CD8-positive, alpha-beta memory T cell (primary cell): ENCODE data around the gene CFAP90. TPM values are rescaled to one million over a fixed set of nuclear protein-coding genes. Genes with fewer than 3 reads are reported as not detected.

Experiments
- CTCF ChIA-PET: fragments of 350-600 bp; sonication (Branson Sonifier 250); formaldehyde crosslinking; loops from one replicate; lab custom pipeline; 2021; ENCODE audit warnings: antibody characterized with exemption; lab: Charles Lee
- POLR2A ChIA-PET: fragments of 350-600 bp; sonication (Branson Sonifier 250); formaldehyde crosslinking; loops from one replicate; lab custom pipeline; 2021; ENCODE audit warnings: antibody characterized with exemption; lab: Charles Lee
- DNase-seq, 5 donors: peaks; one replicate each; pipeline versions ENCODE4 v3.0.0 to v3.0.0-alpha.2; 2020 to 2022; ENCODE audit warnings: mixed read lengths in 1 of 5
- H3K27ac ChIP-seq: one replicate; pipeline ENCODE4 v1.7.0; 2013; ENCODE audit warnings: low read depth, mild to moderate bottlenecking, low read length, moderate library complexity
- H3K27me3 ChIP-seq: 2 replicates; pipeline ENCODE4 v1.7.0; 2013; ENCODE audit warnings: low read length, mild to moderate bottlenecking; ENCODE audit not compliant: insufficient read depth, poor library complexity, severe bottlenecking
- H3K36me3 ChIP-seq: 2 replicates; pipeline ENCODE4 v1.7.0; 2013; ENCODE audit warnings: mild to moderate bottlenecking, low read length, moderate library complexity; ENCODE audit not compliant: insufficient read depth
- H3K4me1 ChIP-seq: 2 replicates; pipeline ENCODE4 v1.7.0; 2013; ENCODE audit warnings: mild to moderate bottlenecking, low read length, moderate library complexity; ENCODE audit not compliant: insufficient read depth
- H3K4me3 ChIP-seq: 2 replicates; pipeline ENCODE4 v1.7.0; 2013; ENCODE audit warnings: mild to moderate bottlenecking, low read length
- H3K9me3 ChIP-seq: 2 replicates; pipeline ENCODE4 v1.7.0; 2013; ENCODE audit warnings: mild to moderate bottlenecking, low read length
- H3K27ac Mint-ChIP-seq, 8 donors: one replicate each; pipeline ENCODE4 v1.8.0; 2020 to 2021; ENCODE audit warnings: mixed read lengths in 8 of 8, mild to moderate bottlenecking in 6 of 8, inconsistent platforms in 3 of 8, moderate library complexity in 3 of 8
- H3K27me3 Mint-ChIP-seq, 2 donors: one replicate each; pipeline ENCODE4 v1.8.0; 2020 to 2021; ENCODE audit warnings: mixed read lengths in 2 of 2, mild to moderate bottlenecking in 1 of 2, moderate library complexity in 1 of 2
- H3K36me3 Mint-ChIP-seq, 3 donors: one replicate each; pipeline ENCODE4 v1.8.0; 2020 to 2021; ENCODE audit warnings: mixed read lengths in 3 of 3, inconsistent platforms in 1 of 3, mild to moderate bottlenecking in 1 of 3
- H3K4me1 Mint-ChIP-seq, 3 donors: one replicate each; pipeline ENCODE4 v1.8.0; 2020 to 2021; ENCODE audit warnings: mixed read lengths in 3 of 3, inconsistent platforms in 1 of 3, mild to moderate bottlenecking in 1 of 3
- H3K4me3 Mint-ChIP-seq, 7 donors: one replicate each; pipeline ENCODE4 v1.8.0; 2020 to 2021; ENCODE audit warnings: mixed read lengths in 7 of 7, mild to moderate bottlenecking in 6 of 7, moderate library complexity in 4 of 7, inconsistent platforms in 2 of 7
- H3K9me3 Mint-ChIP-seq, 5 donors: one replicate each; pipeline ENCODE4 v1.8.0; 2020 to 2022; ENCODE audit warnings: mixed read lengths in 5 of 5, mild to moderate bottlenecking in 3 of 5, moderate library complexity in 2 of 5, inconsistent platforms in 1 of 5
- polyA plus RNA-seq: library from polyadenylated mRNA; unstranded; fragments of 300-500 nt; fragmentation: Illumina TruSeq; gene quantifications from one replicate; pipeline ENCODE4 v1.2.3, GENCODE V29; 2021
- total RNA-seq, 2 experiments: library from RNA; stranded (reverse); gene quantifications; one replicate each; pipeline ENCODE4 v1.2.3, GENCODE V29; 2021

Gene CFAP90
- total and polyA plus RNA-seq, 3 experiments from 2014 or later = not detected

DNA sequence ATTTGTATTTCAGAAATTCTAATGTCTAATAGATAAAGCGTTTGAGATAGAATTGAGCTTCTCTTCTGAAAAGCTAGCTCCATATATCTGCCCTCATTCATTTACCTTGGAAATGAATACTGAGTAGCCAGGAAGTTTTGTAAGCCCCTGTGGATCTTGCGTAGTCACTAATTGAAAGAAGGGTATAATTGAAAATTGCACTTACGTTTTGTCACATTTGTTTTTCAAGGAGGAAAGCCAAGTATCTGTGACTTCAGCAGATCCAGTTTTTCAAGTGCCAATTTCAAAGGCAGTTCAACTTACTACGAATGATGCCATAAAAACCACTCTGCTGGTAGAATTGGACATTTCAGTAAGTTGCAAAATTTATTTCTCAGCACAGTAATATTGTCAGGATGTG is 32.0 kb upstream of the CFAP90 start:
- POLR2A ChIA-PET = no interaction called here
- peaks cover 0 to 87% (median 30%) of the 10 kb centered on the region in 3 donors for H3K36me3 Mint-ChIP-seq
- no peak overlapping the region for H3K4me3 Mint-ChIP-seq
- H3K27me3 Mint-ChIP-seq = no peaks in the 10 kb centered on the region
- Histone ChIP-seq H3K4me1 (no peaks in the 10 kb centered on the region), H3K36me3 (peaks cover 57% of the 10 kb centered on the region), H3K27me3 (no peaks in the 10 kb centered on the region), H3K4me3 (no peak overlapping the region), H3K9me3 (no peaks in the 10 kb centered on the region), H3K27ac (no peak overlapping the region)
- DNase-seq = no peak
- H3K27ac Mint-ChIP-seq = peak overlapping the region in 2 of 8 donors; percentile 24 to 68
- no peaks in the 10 kb centered on the region for H3K9me3 Mint-ChIP-seq
- CTCF ChIA-PET = interaction anchor here (0.7 kb wide), 1 partner anchor 11 kb away, joined by 3 read pairs; no protein-coding TSS in a partner anchor
- H3K4me1 Mint-ChIP-seq = peaks cover 30 to 43% (median 40%) of the 10 kb centered on the region in 3 donors

- Mint-ChIP-seq H3K9me3 (no peaks in the 10 kb centered on the region), H3K27ac (peak overlapping the region in 6 of 8 donors; percentile 23 to 74 (median 56)), H3K4me1 (peaks cover 31 to 49% (median 42%) of the 10 kb centered on the region in 3 donors), H3K27me3 (no peaks in the 10 kb centered on the region), H3K4me3 (peak overlapping the region in 1 of 7 donors; percentile 30), H3K36me3 (peaks cover 0 to 89% (median 33%) of the 10 kb centered on the region in 3 donors)
- H3K9me3 ChIP-seq = no peaks in the 10 kb centered on the region
- DNase-seq = no peak
- ChIA-PET POLR2A (interaction anchor here (0.6 kb wide), 1 partner anchor 9 kb away, joined by 3 read pairs; no protein-coding TSS in a partner anchor), CTCF (no interaction called here)
- no peaks in the 10 kb centered on the region for H3K27me3 ChIP-seq
- H3K27ac ChIP-seq = no peak overlapping the region
- no peaks in the 10 kb centered on the region for H3K4me1 ChIP-seq
- peaks cover 59% of the 10 kb centered on the region for H3K36me3 ChIP-seq
- no peak overlapping the region for H3K4me3 ChIP-seq
Observed at GRCh38 chr5:7881816-7882215, 30.9 kb upstream of the CFAP90 start.

DNA sequence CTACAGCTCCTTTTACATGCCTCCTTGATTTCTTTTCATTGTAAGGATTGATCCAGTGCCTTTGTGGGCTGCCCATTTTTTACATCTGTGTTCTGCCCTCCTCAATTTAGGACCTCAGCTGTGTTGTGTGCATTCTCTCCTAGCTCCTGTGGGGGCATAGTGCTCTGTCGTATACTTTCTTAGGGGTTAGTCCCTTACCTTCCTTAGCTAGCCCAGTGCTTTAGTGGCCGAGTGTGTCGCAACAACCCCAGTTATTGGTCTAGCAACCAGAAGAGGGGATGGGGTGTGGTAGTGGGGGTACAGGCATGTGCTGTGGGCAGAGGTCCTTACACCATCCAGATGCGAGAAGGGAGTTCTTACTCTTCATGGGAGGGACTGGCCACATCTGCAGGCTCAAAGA is 30.2 kb upstream of the CFAP90 start:
- no peak overlapping the region for H3K4me3 Mint-ChIP-seq
- Histone ChIP-seq H3K4me3 (no peak overlapping the region), H3K4me1 (no peaks in the 10 kb centered on the region), H3K27ac (no peak overlapping the region), H3K36me3 (peaks cover 65% of the 10 kb centered on the region), H3K27me3 (no peaks in the 10 kb centered on the region), H3K9me3 (no peaks in the 10 kb centered on the region)
- H3K27me3 Mint-ChIP-seq = no peaks in the 10 kb centered on the region
- DNase-seq = no peak
- H3K9me3 Mint-ChIP-seq = no peaks in the 10 kb centered on the region
- ChIA-PET POLR2A (interaction anchor here (0.8 kb wide), 1 partner anchor 12 kb away, joined by 3 read pairs; no protein-coding TSS in a partner anchor), CTCF (no interaction called here)
- H3K27ac Mint-ChIP-seq = peak overlapping the region in 6 of 8 donors; percentile 3 to 75 (median 50)
- peaks cover 36 to 56% (median 49%) of the 10 kb centered on the region in 3 donors for H3K4me1 Mint-ChIP-seq
- H3K36me3 Mint-ChIP-seq = peaks cover 4 to 89% (median 40%) of the 10 kb centered on the region in 3 donors

- H3K27me3 Mint-ChIP-seq = no peaks in the 10 kb centered on the region
- CTCF ChIA-PET = interaction anchor here (1.2 to 1.9 kb wide), 2 partner anchors 8 to 9 kb away, joined by 3 to 6 read pairs; no protein-coding TSS in a partner anchor
- no peaks in the 10 kb centered on the region for H3K9me3 Mint-ChIP-seq
- POLR2A ChIA-PET = interaction anchor here (0.8 kb wide), 1 partner anchor 10 kb away, joined by 3 read pairs; the partner anchor contains the start of genes FASTKD3 and MTRR
- Histone ChIP-seq H3K27ac (no peak overlapping the region), H3K36me3 (peaks cover 62% of the 10 kb centered on the region), H3K4me1 (peaks cover 9% of the 10 kb centered on the region), H3K27me3 (no peaks in the 10 kb centered on the region), H3K9me3 (no peaks in the 10 kb centered on the region), H3K4me3 (no peak overlapping the region)
- H3K4me1 Mint-ChIP-seq = peaks cover 53 to 83% (median 76%) of the 10 kb centered on the region in 3 donors
- peak overlapping the region in 4 of 8 donors; percentile 27 to 75 (median 44) for H3K27ac Mint-ChIP-seq
- H3K36me3 Mint-ChIP-seq = peaks cover 8 to 87% (median 42%) of the 10 kb centered on the region in 3 donors
- no peak overlapping the region for H3K4me3 Mint-ChIP-seq
- DNase-seq = no peak
Observed at GRCh38 chr5:7878381-7878873, 27.5 kb upstream of the CFAP90 start.

DNA sequence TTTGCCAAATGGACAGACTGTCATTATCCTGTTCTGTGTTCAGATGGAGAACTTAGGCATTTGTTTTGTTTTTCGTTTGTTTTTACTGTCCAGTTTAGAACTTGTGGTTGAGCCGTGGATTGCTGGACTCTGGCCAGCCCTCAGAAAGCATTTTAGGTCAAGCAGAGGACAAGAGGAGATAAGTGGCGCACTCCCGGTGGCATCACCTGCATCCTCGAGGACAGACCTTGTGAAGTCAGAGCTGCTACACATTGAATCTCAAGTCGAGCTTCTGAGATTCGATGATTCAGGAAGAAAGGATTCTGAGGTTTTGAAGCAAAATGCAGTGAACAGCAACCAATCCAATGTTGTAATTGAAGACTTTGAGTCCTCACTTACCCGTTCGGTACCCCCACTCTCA is 26.9 kb upstream of the CFAP90 start:
- Mint-ChIP-seq H3K4me1 (peaks cover 58 to 89% (median 82%) of the 10 kb centered on the region in 3 donors), H3K9me3 (no peaks in the 10 kb centered on the region), H3K36me3 (peaks cover 8 to 82% (median 41%) of the 10 kb centered on the region in 3 donors), H3K27me3 (no peaks in the 10 kb centered on the region), H3K27ac (peak overlapping the region in 6 of 8 donors; percentile 21 to 78 (median 58)), H3K4me3 (no peak overlapping the region)
- Histone ChIP-seq H3K4me3 (no peak overlapping the region), H3K9me3 (no peaks in the 10 kb centered on the region), H3K36me3 (peaks cover 56% of the 10 kb centered on the region), H3K27ac (no peak overlapping the region), H3K4me1 (peaks cover 15% of the 10 kb centered on the region), H3K27me3 (no peaks in the 10 kb centered on the region)
- DNase-seq = no peak
- ChIA-PET CTCF (interaction anchor here (1.2 kb wide), 1 partner anchor 9 kb away, joined by 3 read pairs; no protein-coding TSS in a partner anchor), POLR2A (no interaction called here)

DNA sequence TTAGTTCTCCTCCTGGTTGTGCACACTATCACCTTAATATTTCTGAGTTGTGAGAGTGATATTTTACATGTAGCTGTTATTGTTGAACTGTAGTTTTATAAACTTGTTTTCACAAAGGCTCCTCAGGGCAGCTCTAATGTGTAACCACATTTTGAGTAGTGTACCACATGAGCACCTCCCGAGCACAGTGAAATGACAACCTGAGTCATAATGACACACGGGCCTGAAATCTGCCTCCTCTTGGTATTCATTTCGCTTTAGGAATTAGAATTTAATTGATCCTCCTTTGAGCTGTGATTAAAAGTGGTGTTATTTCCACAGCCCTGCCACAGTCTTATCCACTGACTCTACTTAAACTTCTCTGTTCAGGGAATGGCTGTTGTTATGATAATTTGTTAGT is 25.9 kb upstream of the CFAP90 start:
- POLR2A ChIA-PET = interaction anchor here (0.6 kb wide), 1 partner anchor 20 kb away, joined by 3 read pairs; no protein-coding TSS in a partner anchor
- H3K4me1 ChIP-seq = peaks cover 25% of the 10 kb centered on the region
- H3K4me3 ChIP-seq = no peak overlapping the region
- H3K27me3 ChIP-seq = no peaks in the 10 kb centered on the region
- no peak overlapping the region for H3K27ac ChIP-seq
- no peaks in the 10 kb centered on the region for H3K9me3 ChIP-seq
- DNase-seq = no peak
- peaks cover 66 to 95% (median 88%) of the 10 kb centered on the region in 3 donors for H3K4me1 Mint-ChIP-seq
- peaks cover 48% of the 10 kb centered on the region for H3K36me3 ChIP-seq
- peak overlapping the region in 5 of 8 donors; percentile 11 to 65 (median 13) for H3K27ac Mint-ChIP-seq
- H3K36me3 Mint-ChIP-seq = peaks cover 8 to 75% (median 39%) of the 10 kb centered on the region in 3 donors
- CTCF ChIA-PET = interaction anchor here (1.3 kb wide), 1 partner anchor 8 kb away, joined by 3 read pairs; no protein-coding TSS in a partner anchor
- no peaks in the 10 kb centered on the region for H3K9me3 Mint-ChIP-seq
- H3K27me3 Mint-ChIP-seq = no peaks in the 10 kb centered on the region
- no peak overlapping the region for H3K4me3 Mint-ChIP-seq

DNA sequence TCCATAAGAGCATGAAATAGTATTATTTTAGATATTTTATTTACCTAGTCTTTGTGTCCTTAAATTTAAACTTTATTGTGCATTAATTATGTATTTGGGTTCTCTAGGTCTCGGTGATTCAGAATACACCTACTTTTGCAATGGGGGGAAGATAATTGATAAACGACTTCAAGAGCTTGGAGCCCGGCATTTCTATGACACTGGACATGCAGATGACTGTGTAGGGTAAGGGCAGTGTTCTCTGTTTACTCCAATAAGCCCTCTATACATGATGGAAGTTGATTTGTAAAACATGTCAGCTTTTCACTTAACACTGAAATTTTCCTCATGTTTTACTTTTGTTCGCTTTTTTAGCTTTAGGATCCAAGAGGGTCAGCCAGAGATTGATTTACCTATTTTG is 24.2 kb upstream of the CFAP90 start:
- no peak overlapping the region for H3K27ac Mint-ChIP-seq
- no peak for DNase-seq
- ChIA-PET CTCF (interaction anchor here (0.8 kb wide), 1 partner anchor 12 kb away, joined by 4 read pairs; no protein-coding TSS in a partner anchor), POLR2A (no interaction called here)
- H3K4me1 ChIP-seq = peaks cover 42% of the 10 kb centered on the region
- H3K4me3 Mint-ChIP-seq = no peak overlapping the region
- H3K4me3 ChIP-seq = no peak overlapping the region
- peaks cover 42% of the 10 kb centered on the region for H3K36me3 ChIP-seq
- no peaks in the 10 kb centered on the region for H3K9me3 ChIP-seq
- no peak overlapping the region for H3K27ac ChIP-seq
- H3K4me1 Mint-ChIP-seq = peaks cover 71 to 96% (median 89%) of the 10 kb centered on the region in 3 donors
- H3K36me3 Mint-ChIP-seq = peaks cover 8 to 58% (median 31%) of the 10 kb centered on the region in 3 donors
- H3K27me3 ChIP-seq = no peaks in the 10 kb centered on the region
- no peaks in the 10 kb centered on the region for H3K27me3 Mint-ChIP-seq
- H3K9me3 Mint-ChIP-seq = no peaks in the 10 kb centered on the region

DNA sequence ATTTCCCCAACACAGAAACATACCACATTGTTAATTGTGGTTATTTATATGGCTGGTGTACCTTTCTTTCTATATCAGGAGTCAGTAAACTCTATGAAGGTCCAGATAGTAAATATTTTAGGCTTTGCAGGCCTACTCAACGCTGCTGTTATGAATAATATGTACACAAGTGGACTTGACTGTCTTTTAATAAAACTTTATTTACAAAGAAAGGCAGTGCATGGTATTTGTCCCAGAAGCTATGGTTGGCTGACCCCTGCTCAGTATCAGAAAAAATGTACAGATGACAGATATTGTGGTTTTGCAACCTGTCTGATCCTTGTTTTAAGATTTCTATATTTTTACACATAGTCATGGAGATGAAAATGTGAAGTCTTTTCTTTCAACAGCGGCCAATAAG is 23.7 kb upstream of the CFAP90 start:
- no peaks in the 10 kb centered on the region for H3K9me3 Mint-ChIP-seq
- no peak overlapping the region for H3K4me3 Mint-ChIP-seq
- POLR2A ChIA-PET = no interaction called here
- Histone ChIP-seq H3K27me3 (no peaks in the 10 kb centered on the region), H3K27ac (no peak overlapping the region), H3K9me3 (no peaks in the 10 kb centered on the region), H3K36me3 (peaks cover 36% of the 10 kb centered on the region), H3K4me3 (no peak overlapping the region), H3K4me1 (peaks cover 46% of the 10 kb centered on the region)
- peaks cover 75 to 96% (median 94%) of the 10 kb centered on the region in 3 donors for H3K4me1 Mint-ChIP-seq
- H3K36me3 Mint-ChIP-seq = peaks cover 8 to 56% (median 31%) of the 10 kb centered on the region in 3 donors
- no peaks in the 10 kb centered on the region for H3K27me3 Mint-ChIP-seq
- CTCF ChIA-PET = interaction anchor here (0.8 kb wide), 1 partner anchor 12 kb away, joined by 4 read pairs; no protein-coding TSS in a partner anchor
- DNase-seq = no peak
- peak overlapping the region in 2 of 8 donors; percentile 11 to 92 for H3K27ac Mint-ChIP-seq
